Cerebellar nuclear complex (tissue), 1 donor: ENCODE results near the gene CLIC6.
"Not testable (repeated sequence)": the region's sequence is repeated elsewhere in the genome, so short reads cannot be mapped to it uniquely, and the experiment has no call there.

Experiments used
- DNase-seq, 2 experiments: peaks; one replicate each; lab custom pipeline; 2025; lab: John Stamatoyannopoulos, UW

Gene CLIC6

GRCh38 chr21:34692458-34693020, 23.7 kb downstream of the CLIC6 start:
- DNase-seq: no peak

DNA sequence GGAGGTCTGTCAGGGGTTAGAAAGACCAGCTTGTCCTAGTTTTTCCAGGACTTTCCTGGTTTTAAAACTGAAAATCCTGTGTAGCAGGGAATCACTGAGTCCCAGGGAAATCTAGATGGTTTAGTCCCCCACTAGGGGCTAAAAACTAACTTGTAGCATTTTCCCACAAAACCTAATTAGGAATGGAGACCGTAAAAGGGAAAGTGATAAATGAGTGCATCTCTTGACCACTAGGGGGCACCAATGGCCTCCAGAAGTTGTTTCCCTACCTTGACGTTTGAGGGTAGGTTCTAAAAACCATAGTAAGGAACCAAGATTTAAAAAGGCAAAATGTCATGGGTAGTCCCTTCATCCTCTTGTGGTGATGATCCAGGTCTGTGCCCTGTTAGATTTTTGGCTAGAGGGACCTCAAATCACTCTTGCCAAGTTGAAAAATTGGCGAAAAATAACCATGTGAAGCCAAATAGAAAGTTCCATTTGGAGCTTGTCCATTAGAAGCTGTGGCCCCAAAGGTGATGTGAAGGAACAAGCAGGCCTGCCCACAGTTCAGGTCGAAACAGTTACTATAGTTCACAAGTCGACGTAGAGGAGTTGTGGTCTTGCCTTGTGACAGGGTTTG, 24.5 kb downstream of the CLIC6 start:
- DNase-seq: no peak

DNA sequence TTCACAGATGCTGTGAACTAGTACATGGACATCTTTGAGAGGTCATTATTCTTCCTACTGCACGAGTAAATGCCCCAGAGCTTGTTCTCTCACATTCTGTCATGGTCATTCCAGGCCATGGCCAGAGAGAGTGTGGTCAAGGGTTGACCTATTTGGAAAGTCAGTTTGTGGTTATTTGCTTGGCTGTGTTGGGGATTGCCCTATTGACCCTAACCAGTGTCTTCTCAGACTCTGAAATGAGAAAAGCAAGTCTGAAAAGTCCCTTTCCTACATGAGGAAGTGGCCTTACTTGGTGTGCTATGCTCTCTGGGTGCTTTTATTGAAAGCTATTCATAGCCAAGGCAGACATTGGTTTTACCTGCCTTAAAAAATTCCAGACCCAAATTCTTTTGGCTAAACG, 26.6 kb downstream of the CLIC6 start:
- DNase-seq: no peak

- no peak for DNase-seq
Observed at GRCh38 chr21:34696121-34696520, 27.3 kb downstream of the CLIC6 start.

GRCh38 chr21:34697826-34698225, 29.0 kb downstream of the CLIC6 start:
- DNase-seq: no peak

- DNase-seq: no peak
Observed at GRCh38 chr21:34698270-34699015, 29.6 kb downstream of the CLIC6 start.

GRCh38 chr21:34700605-34701004, 31.8 kb downstream of the CLIC6 start:
- no peak for DNase-seq

- no peak for DNase-seq
Observed at GRCh38 chr21:34701726-34702125, 32.9 kb downstream of the CLIC6 start.

GRCh38 chr21:34702341-34703170, 33.8 kb downstream of the CLIC6 start:
- no peak for DNase-seq

DNA sequence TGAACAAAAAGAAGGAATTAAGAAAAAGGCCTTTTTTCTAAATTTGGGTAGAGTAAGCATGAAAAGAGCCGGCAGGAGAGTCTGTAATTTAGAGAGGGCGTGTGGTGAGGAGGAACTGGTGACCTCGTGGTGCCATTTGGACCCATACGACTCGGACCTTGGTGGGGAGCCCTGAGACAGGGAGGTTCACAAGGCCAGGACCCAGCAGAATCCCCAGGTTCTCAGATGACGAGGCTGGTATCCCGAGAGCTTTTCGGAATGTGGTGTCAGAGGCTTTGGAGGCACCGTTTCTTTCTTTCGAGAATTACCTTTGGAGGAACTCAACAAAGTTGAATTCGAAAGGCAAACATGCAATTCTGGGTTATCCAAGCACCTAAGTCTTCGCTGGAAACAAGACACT, 34.8 kb downstream of the CLIC6 start:
- no peak for DNase-seq

DNA sequence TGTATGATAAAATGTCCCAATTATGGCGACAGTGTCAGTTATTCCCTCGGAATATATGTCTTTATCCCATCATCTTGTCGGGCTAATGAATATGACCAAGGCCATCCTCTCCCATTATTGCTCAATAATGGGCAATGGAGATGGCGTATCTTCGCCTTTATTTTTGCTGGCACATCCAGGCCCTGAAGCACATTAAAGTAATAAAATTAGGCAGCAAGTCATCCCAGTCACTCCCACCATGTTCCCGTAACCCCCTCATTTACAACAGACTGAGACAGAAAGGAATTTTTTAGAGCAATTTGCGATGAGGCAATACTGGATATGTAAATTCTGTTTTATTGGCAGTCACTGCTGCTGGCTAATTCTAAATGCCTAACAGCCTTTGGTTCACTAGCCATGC, 35.3 kb downstream of the CLIC6 start:
- DNase-seq: no peak

DNA sequence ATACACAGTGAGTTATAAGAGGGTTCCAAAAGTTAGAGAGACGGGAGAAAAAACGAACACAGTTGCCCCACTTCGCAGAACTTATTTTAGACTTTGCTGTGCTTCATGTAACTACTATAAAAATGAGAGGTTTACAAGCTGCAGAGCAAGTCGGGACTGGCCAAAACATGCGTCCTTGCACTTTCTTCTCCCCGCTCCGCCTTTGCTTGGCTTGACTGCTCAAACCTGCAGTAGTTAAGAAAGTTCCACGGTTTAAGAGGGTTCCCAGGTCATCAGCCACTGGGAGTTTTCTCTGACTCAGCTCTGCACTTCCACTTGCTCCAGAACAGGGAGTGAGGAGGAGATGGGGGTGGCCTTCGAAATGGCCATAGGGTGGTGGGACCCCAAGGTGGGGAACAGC, 36.2 kb downstream of the CLIC6 start:
- no peak for DNase-seq

DNA sequence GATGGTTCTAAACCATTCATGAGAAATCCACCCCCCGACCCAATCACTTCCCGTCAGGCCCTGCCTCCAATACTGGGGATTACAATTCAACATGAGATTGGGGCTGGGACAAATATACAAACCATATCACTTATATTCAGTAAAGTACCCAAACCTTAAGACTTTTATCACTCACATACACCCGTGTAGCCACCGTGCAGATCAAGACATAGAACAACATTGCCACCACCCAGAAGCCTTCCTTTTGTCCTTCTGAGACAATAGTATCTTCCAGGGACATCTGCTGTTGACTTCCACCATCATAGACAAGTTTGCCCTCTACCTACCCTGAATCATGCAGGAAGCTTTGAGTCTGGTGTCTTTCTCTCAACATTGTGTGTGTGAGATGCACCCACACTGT, 37.5 kb downstream of the CLIC6 start:
- no peak for DNase-seq

- no peak for DNase-seq
Observed at GRCh38 chr21:34707876-34708325, 39.1 kb downstream of the CLIC6 start.

GRCh38 chr21:34713621-34714020, 44.8 kb downstream of the CLIC6 start:
- DNase-seq: no peak

DNA sequence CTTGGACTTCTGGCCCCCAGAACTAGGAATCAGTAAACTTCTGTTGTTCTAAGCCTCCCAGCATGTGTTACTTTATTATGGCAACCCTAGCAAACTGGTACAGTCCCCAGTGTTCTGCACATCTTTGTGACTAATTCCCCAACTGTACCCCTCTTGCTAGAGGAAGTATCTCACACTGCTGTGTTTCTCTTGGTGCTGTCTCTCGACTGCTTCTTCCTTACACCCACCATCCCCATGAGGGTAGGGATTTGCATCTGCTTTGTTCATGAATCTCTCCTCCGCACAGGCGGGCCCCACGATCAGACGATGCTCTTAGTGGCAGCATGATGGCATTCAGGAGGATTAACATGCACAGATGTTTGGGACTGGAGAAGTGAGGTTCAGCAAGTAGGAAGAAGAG, 46.7 kb downstream of the CLIC6 start:
- no peak for DNase-seq

DNA sequence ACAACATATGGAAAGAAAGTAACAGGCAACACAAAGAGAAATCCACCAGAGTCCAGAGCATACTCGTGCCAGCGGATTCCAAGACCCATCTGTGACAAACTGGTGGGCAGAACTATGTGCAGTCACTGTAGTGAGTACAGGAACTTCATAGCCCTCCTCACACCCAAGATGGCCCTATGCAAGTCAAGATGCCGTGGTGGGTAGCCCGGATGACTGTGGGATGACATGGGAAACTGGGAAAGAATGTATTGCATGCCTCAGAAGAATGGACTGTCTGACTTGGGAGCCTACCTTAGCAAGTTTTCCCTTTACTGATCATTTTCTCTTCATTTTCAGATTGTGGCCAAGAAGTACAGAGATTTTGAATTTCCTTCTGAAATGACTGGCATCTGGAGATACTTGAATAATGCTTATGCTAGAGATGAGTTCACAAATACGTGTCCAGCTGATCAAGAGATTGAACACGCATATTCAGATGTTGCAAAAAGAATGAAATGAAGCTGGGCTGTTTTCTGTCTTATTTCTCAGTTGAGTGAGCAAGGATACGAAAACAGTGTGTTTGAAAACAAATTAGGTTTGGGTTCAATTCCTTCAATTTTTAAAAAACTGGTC, 47.3 kb downstream of the CLIC6 start:
- DNase-seq: no peak

GRCh38 chr21:34718529-34718928, 49.7 kb downstream of the CLIC6 start:
- not testable (repeated sequence) for DNase-seq

DNA sequence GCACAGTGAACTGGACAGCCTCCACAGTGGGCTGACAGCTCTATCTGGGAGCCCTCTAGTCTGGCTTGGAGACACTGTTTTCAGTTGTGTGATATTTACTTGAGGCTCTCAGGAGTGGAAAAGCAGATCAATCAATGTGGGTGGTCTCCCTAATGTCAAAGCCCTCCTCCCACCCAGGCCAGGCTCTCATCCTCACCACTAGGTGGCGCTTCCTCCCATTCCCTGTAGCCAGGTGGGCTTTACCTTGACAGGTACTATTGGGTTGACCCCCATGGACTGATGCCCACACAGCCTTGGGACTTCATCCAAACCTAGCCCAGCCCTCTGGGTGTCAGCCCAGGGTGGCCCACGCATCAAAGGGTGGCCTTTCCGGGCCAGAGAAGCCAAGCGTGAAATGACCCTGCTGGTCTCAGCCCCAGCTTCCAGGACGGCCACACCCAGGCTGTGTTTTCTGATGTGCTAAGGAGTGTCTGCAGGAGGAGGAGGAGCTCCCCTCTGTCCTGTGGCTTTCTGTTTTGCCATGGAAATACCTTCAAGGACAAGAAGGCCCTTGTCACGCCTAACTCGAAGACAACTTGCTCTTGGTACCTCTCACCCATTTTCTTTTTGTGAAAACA, 54.0 kb downstream of the CLIC6 start:
- DNase-seq: no peak

GRCh38 chr21:34724131-34724856, 55.5 kb downstream of the CLIC6 start:
- DNase-seq: no peak

GRCh38 chr21:34724857-34725195, 56.0 kb downstream of the CLIC6 start:
- DNase-seq: no peak
